Panc1 (cell line): ENCODE measurements around the gene NRP2. TPM values are rescaled to one million over a fixed set of nuclear protein-coding genes. Genes with fewer than 3 reads are reported as not detected.

Experiments used
- ATAC-seq: fragments of 200-7000 bp; cut with Tn5 transposase; 2 replicates; pipeline ENCODE4 v1.9.1; 2020; ENCODE audit warnings: mild to moderate bottlenecking, moderate library complexity
- BruUV-seq: library from RNA; stranded (reverse); fragments of 400-500 nt; replicated peaks from 2 replicates; lab custom pipeline; 2021; lab: Mats Ljungman, UMichigan
- CTCF ChIA-PET: fragments of 300-600 bp; sonication (Branson Sonifier 250); formaldehyde crosslinking; loops from one replicate; lab custom pipeline; 2022; ENCODE audit warnings: antibody characterized with exemption; lab: Charles Lee
- POLR2A ChIA-PET: fragments of 300-600 bp; sonication (Branson Sonifier 250); formaldehyde crosslinking; loops from one replicate; lab custom pipeline; 2022; ENCODE audit warnings: antibody characterized with exemption; lab: Charles Lee
- DNase-seq: peaks from one replicate; pipeline ENCODE4 v3.0.0-alpha.2; 2010; ENCODE audit warnings: low read depth, low spot score
- H3K27ac ChIP-seq: 2 replicates; pipeline ENCODE4 v1.5.1; 2011; ENCODE audit warnings: mild to moderate bottlenecking, low read length, inconsistent platforms
- H3K27me3 ChIP-seq: fragments of 200-500 bp; sonication (Bioruptor generic); 2 replicates; pipeline ENCODE4 v1.6.0; 2014; ENCODE audit warnings: low read length, inconsistent platforms; ENCODE audit not compliant: control insufficient read depth, insufficient read depth
- H3K36me3 ChIP-seq: fragments of 200-500 bp; sonication (Bioruptor generic); 2 replicates; pipeline ENCODE4 v1.5.1; 2014; ENCODE audit warnings: inconsistent platforms, mild to moderate bottlenecking, low read length, moderate library complexity; ENCODE audit not compliant: control insufficient read depth, insufficient read depth
- H3K4me1 ChIP-seq: 2 replicates; pipeline ENCODE4 v1.5.1; 2011; ENCODE audit warnings: inconsistent platforms, mild to moderate bottlenecking, low read length, moderate library complexity; ENCODE audit not compliant: control insufficient read depth, insufficient read depth
- H3K4me3 ChIP-seq, 2 experiments: 2 replicates each; pipeline ENCODE4 v1.5.1; 2011 to 2012; ENCODE audit warnings: low read depth in 2 of 2, low read length in 2 of 2, mild to moderate bottlenecking in 2 of 2, inconsistent platforms in 1 of 2, moderate library complexity in 1 of 2
- H3K9me3 ChIP-seq: fragments of 200-500 bp; sonication (Bioruptor generic); 2 replicates; pipeline ENCODE4 v1.5.1; 2014; ENCODE audit warnings: low read depth, mild to moderate bottlenecking, inconsistent platforms, low read length, moderate library complexity; ENCODE audit not compliant: control insufficient read depth, insufficient read depth
- CTCF ChIP-seq: fragments of 450-650 bp; IDR thresholded peaks from 2 replicates; pipeline ENCODE4 v1.5.1; 2017; ENCODE audit warnings: mild to moderate bottlenecking
- POLR2AphosphoS5 ChIP-seq: IDR thresholded peaks from 2 replicates; pipeline ENCODE4 v1.6.1; 2012; ENCODE audit warnings: mild to moderate bottlenecking, low read depth, low read length, moderate library complexity
- REST ChIP-seq, 2 experiments: IDR thresholded peaks; 2 replicates each; pipeline ENCODE4 v1.6.1; 2011 to 2012; ENCODE audit warnings: low read depth in 2 of 2, control low read depth in 1 of 2, low read length in 1 of 2, mild to moderate bottlenecking in 1 of 2, moderate library complexity in 1 of 2; ENCODE audit not compliant: insufficient read depth in 1 of 2
- SIN3A ChIP-seq: IDR thresholded peaks from 2 replicates; pipeline ENCODE4 v1.6.1; 2012; ENCODE audit warnings: low read depth, mild to moderate bottlenecking, low read length, moderate library complexity, borderline replicate concordance; ENCODE audit not compliant: insufficient read depth
- TCF7L2 ChIP-seq: IDR thresholded peaks from 2 replicates; pipeline ENCODE4 v1.6.1; 2011; ENCODE audit warnings: mild to moderate bottlenecking, low read depth, low read length, inconsistent platforms
- in situ Hi-C: cut with HindIII; loops from 2 replicates; pipeline ENCODE4 v1.10.0; 2016; ENCODE audit warnings: low sequenced_read_pairs, low pct_unique_long_range_greater_than_20kb
- intact Hi-C: fragments of 100-400 bp; cut with micrococcal nuclease; formaldehyde crosslinking; loops from one replicate; pipeline ENCODE4 v1.10.0; 2022; ENCODE audit not compliant: unreplicated experiment
- total RNA-seq: library from RNA; stranded (reverse); gene quantifications from one replicate; pipeline ENCODE4 v1.2.1, GENCODE V29; 2021; ENCODE audit not compliant: unreplicated experiment

Gene NRP2
- total RNA-seq, 1 experiment from 2014 or later, result 6.7 TPM

GRCh38 chr2:205800773-205801172 lies 118.5 kb downstream of the NRP2 start:
- CTCF ChIA-PET, result no interaction called here
- BruUV-seq, result no TSS peak
- H3K4me3 ChIP-seq, result no peak overlapping the region
- peaks cover 3% of the 10 kb centered on the region; the same call in 1 of the 2 replicates for H3K27me3 ChIP-seq
- H3K36me3 ChIP-seq, result no peaks in the 10 kb centered on the region
- no peaks in the 10 kb centered on the region for H3K9me3 ChIP-seq
- intact Hi-C loops (no loop called here), in situ Hi-C loops (no loop called here)
- H3K27ac ChIP-seq, result no peak overlapping the region
- TF ChIP-seq CTCF (no peak), SIN3A (no peak), POLR2AphosphoS5 (no peak), REST (IDR thresholded peaks at IDR 0.05; ENCODE audit: insufficient read depth in 1 of 2, low read depth in 2 of 2, low read length in 1 of 2) (no peak), TCF7L2 (no peak)
- DNase-seq (no peak), ATAC-seq (no peak)
- POLR2A ChIA-PET, result no interaction called here
- no peaks in the 10 kb centered on the region for H3K4me1 ChIP-seq

GRCh38 chr2:205802065-205802464 lies 119.8 kb downstream of the NRP2 start:
- intact Hi-C loops, result no loop called here
- CTCF ChIA-PET, result no interaction called here
- DNase-seq (no peak), ATAC-seq (no peak)
- no peaks in the 10 kb centered on the region for H3K9me3 ChIP-seq
- H3K27me3 ChIP-seq, result no peaks in the 10 kb centered on the region; the same call in 1 of the 2 replicates
- no peak overlapping the region for H3K4me3 ChIP-seq
- H3K27ac ChIP-seq, result no peak overlapping the region
- POLR2A ChIA-PET, result no interaction called here
- no TSS peak for BruUV-seq
- H3K4me1 ChIP-seq, result no peaks in the 10 kb centered on the region
- no peak for TF ChIP-seq TCF7L2
- TF ChIP-seq REST (IDR thresholded peaks at IDR 0.05; ENCODE audit: insufficient read depth in 1 of 2, low read depth in 2 of 2, low read length in 1 of 2), result no peak
- TF ChIP-seq CTCF, result no peak
- TF ChIP-seq SIN3A, result no peak
- TF ChIP-seq POLR2AphosphoS5, result no peak
- no peaks in the 10 kb centered on the region for H3K36me3 ChIP-seq
- in situ Hi-C loops, result no loop called here
